GM23248 (cell line): ENCODE measurements around the gene HDAC7. TPM values are rescaled to one million over a fixed set of nuclear protein-coding genes. Genes with fewer than 3 reads are reported as not detected.

Experiments
- DNase-seq: peaks from one replicate; pipeline ENCODE4 v3.0.0-alpha.2; 2015
- H2AFZ ChIP-seq: fragments of 200-600 bp; sonication (generic); 2 replicates; pipeline ENCODE4 v1.6.1; 2016; ENCODE audit warnings: antibody characterized with exemption
- H3F3A ChIP-seq: fragments of 200-600 bp; sonication (generic); 2 replicates; pipeline ENCODE4 v1.6.1; 2016; ENCODE audit warnings: mild to moderate bottlenecking, antibody characterized with exemption, mixed run types; ENCODE audit not compliant: insufficient read depth
- H3K27ac ChIP-seq: fragments of 200-600 bp; sonication (generic); 2 replicates; pipeline ENCODE4 v1.5.1; 2016; ENCODE audit warnings: mild to moderate bottlenecking
- H3K27me3 ChIP-seq: fragments of 200-600 bp; sonication (generic); replicated peaks from 2 replicates; pipeline ENCODE4 v1.6.1; 2016; ENCODE audit warnings: mild to moderate bottlenecking; ENCODE audit not compliant: insufficient read depth
- H3K36me3 ChIP-seq: fragments of 200-600 bp; sonication (generic); 2 replicates; pipeline ENCODE4 v1.6.1; 2016; ENCODE audit warnings: low read depth, mild to moderate bottlenecking
- H3K4me1 ChIP-seq: fragments of 200-600 bp; sonication (generic); 2 replicates; pipeline ENCODE4 v1.6.1; 2016; ENCODE audit warnings: mild to moderate bottlenecking; ENCODE audit not compliant: insufficient read depth
- H3K4me2 ChIP-seq: fragments of 200-600 bp; sonication (generic); one replicate; pipeline ENCODE4 v1.6.1; 2016; ENCODE audit warnings: mild to moderate bottlenecking; ENCODE audit not compliant: unreplicated experiment
- H3K4me3 ChIP-seq: fragments of 200-600 bp; sonication (generic); 2 replicates; pipeline ENCODE4 v1.5.1; 2016; ENCODE audit warnings: mild to moderate bottlenecking
- H3K79me2 ChIP-seq: fragments of 200-600 bp; sonication (generic); 2 replicates; pipeline ENCODE4 v1.6.1; 2016; ENCODE audit warnings: mild to moderate bottlenecking; ENCODE audit not compliant: insufficient read depth
- H3K9ac ChIP-seq: fragments of 200-600 bp; sonication (generic); 2 replicates; pipeline ENCODE4 v1.6.1; 2016; ENCODE audit warnings: mild to moderate bottlenecking
- H3K9me2 ChIP-seq: fragments of 200-600 bp; sonication (generic); 2 replicates; pipeline ENCODE4 v1.6.1; 2016; ENCODE audit warnings: mixed run types, mild to moderate bottlenecking, moderate library complexity; ENCODE audit not compliant: insufficient read depth
- H3K9me3 ChIP-seq: fragments of 200-600 bp; sonication (generic); one replicate; pipeline ENCODE4 v1.6.1; 2017; ENCODE audit warnings: low read depth
- H4K20me1 ChIP-seq: fragments of 200-600 bp; sonication (generic); 2 replicates; pipeline ENCODE4 v1.6.0; 2016; ENCODE audit not compliant: insufficient read depth
- EZH2 ChIP-seq: fragments of 200-600 bp; sonication (generic); IDR thresholded peaks from 2 replicates; pipeline ENCODE4 v1.6.1; 2018; ENCODE audit warnings: antibody characterized with exemption, mild to moderate bottlenecking; ENCODE audit not compliant: insufficient read depth, poor library complexity, severe bottlenecking
- EZH2phosphoT487 ChIP-seq: fragments of 200-600 bp; sonication (generic); IDR thresholded peaks from 2 replicates; pipeline ENCODE4 v1.6.1; 2018; ENCODE audit warnings: antibody characterized with exemption, moderate library complexity, mild to moderate bottlenecking, low read depth; ENCODE audit not compliant: insufficient read depth
- whole genome bisulfite sequencing, 2 experiments: methylation state at CpG; one replicate each; pipeline ENCODE4 v1.1.6; 2015 to 2017; ENCODE audit warnings: low lambda C conversion rate in 2 of 2, low coverage in 1 of 2; ENCODE audit errors: missing lambda C conversion rate in 2 of 2; 5-methylcytosine and 5-hydroxymethylcytosine counted together
- in situ Hi-C: fragments of 300-500 bp; cut with MboI; formaldehyde crosslinking; loops from 2 replicates; pipeline ENCODE4 v1.15.0; 2020
- polyA plus RNA-seq: library from polyadenylated mRNA; unstranded; fragments of >200 nt; fragmentation: Nextera tagmentation; extraction: Ambion mirVana; gene quantifications from 2 replicates; pipeline ENCODE4 v1.2.1, GENCODE V29; 2016
- total RNA-seq: library from RNA; depleted of rRNA; stranded (reverse); fragments of >200 nt; shearing (Covaris generic); gene quantifications from 2 replicates; pipeline ENCODE4 v1.2.3, GENCODE V29; 2014

HDAC7 gene
- total and polyA plus RNA-seq, 2 experiments from 2014 or later: 46.2 to 62.9 TPM

DNA sequence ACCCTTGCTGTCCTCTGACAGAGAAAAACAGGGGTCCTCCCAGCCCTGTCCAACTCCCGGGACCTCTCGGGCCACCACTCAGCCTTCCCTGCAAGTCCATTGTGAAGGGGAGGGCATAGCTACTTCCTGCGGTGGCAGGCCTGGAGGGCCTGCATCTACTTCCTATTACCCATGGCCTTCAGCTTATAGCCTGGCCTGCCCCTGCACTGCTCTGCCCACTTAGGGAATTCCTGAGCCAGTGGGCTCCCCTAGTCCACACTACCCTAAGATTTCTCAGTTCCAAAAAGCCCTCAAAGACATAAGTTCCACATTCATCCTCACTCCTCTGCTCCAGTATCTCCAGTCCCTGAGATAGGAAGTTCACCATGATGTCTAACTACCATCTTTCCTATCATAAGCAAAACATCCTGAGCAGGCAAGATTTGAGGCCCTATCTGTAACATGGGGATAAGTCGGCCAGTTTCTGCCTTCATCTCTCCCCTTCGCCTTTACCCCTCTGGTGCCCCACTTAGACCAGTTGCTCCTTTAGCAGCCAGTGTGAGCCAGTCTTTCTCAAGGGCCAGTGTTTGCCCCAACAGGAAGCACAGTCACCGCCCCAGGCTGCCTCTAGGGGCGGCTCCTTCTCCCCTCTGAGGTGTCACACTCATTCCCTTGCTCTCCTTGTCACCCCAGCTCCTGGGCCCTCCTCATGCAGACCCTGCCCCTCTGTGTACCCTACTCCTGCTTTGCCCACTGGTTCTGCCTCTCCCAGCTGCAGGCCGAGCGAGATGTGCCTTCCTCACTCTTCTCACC is 10.9 kb downstream of the HDAC7 start:
- no peaks in the 10 kb centered on the region for H3K9me3 ChIP-seq
- H3K4me3 ChIP-seq: no peak overlapping the region; the same call in 1 of the 2 replicates
- in situ Hi-C loops: no loop called here
- 60% methylated on average over 9 of the region's 9 CpGs for WGBS, 2 experiments
- peak overlapping the region; percentile 85 for H3K9ac ChIP-seq
- H3K4me1 ChIP-seq: peaks cover 76% of the 10 kb centered on the region
- H3K79me2 ChIP-seq: peaks cover 94% of the 10 kb centered on the region
- H3K27ac ChIP-seq: peak overlapping the region; percentile 99
- H3K36me3 ChIP-seq: peaks cover 3% of the 10 kb centered on the region; the same call in 1 of the 2 replicates
- H4K20me1 ChIP-seq: peaks cover 6% of the 10 kb centered on the region; the same call in 1 of the 2 replicates
- H3K4me2 ChIP-seq: peak overlapping the region; percentile 51
- TF ChIP-seq EZH2phosphoT487: no peak
- no peaks in the 10 kb centered on the region for H3K9me2 ChIP-seq
- DNase-seq: peak; percentile 80
- H2AFZ ChIP-seq: no peak overlapping the region
- no peaks in the 10 kb centered on the region for H3K27me3 ChIP-seq
- peaks cover 53% of the 10 kb centered on the region for H3F3A ChIP-seq

DNA sequence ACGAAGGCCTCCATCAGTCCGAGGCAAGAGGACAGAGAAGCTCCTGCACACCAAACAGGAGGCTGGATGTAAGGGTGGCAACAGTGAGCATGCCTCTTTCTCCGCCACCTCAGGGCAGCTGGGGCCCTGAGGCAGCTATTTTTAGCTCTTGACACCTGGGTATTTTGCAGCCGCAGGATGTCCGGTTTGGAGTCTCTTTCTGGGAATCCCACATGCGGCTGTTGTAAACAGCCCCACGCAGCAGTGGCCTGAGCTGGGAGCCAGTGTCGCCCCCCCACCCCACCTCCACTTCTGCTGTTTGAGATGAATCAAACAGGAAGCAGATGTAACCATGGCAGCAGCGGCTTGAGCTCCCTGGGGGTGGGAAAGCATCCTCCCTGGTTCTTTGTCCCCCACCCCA is 11.7 kb downstream of the HDAC7 start:
- DNase-seq: peak; percentile 59
- Histone ChIP-seq H2AFZ (no peak overlapping the region), H3K4me2 (peak overlapping the region; percentile 51), H4K20me1 (peaks cover 6% of the 10 kb centered on the region; the same call in 1 of the 2 replicates), H3F3A (peaks cover 46% of the 10 kb centered on the region), H3K27me3 (no peaks in the 10 kb centered on the region), H3K36me3 (peaks cover 7% of the 10 kb centered on the region; the same call in 1 of the 2 replicates), H3K27ac (peak overlapping the region; percentile 99), H3K9me3 (no peaks in the 10 kb centered on the region), H3K9me2 (no peaks in the 10 kb centered on the region), H3K4me3 (no peak overlapping the region; the same call in 1 of the 2 replicates), H3K4me1 (peaks cover 69% of the 10 kb centered on the region), H3K79me2 (peaks cover 94% of the 10 kb centered on the region), H3K9ac (peak overlapping the region; percentile 85)
- in situ Hi-C loops: no loop called here
- TF ChIP-seq EZH2: no peak
- TF ChIP-seq EZH2phosphoT487: no peak
- 20% methylated on average over 9 of the region's 9 CpGs for WGBS, 2 experiments

DNA sequence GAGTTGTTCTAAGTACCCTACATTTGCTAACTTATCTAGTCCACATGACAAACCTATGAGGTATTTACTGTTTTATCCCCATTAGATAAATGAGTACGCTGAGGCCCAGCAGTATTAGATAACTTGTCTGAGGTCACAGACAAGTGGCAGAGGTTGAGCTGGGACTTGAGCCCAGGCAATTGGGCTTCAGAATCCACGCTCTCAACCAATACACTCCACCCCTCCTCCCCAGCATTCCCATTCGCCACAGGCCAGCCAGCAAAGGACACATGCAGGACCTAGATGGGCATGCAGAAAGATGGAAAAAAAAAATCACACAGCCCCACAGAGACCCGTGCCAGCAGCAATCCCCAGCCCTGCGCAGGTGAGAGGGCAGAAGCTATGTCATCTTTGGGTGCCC is 12.4 kb downstream of the HDAC7 start:
- H3K27me3 ChIP-seq: no peaks in the 10 kb centered on the region
- TF ChIP-seq EZH2phosphoT487 (no peak), EZH2 (no peak)
- peaks cover 100% of the 10 kb centered on the region for H3K79me2 ChIP-seq
- H4K20me1 ChIP-seq: peaks cover 6% of the 10 kb centered on the region; the same call in 1 of the 2 replicates
- no peaks in the 10 kb centered on the region for H3K9me2 ChIP-seq
- peaks cover 7% of the 10 kb centered on the region; the same call in 1 of the 2 replicates for H3K36me3 ChIP-seq
- H3K4me3 ChIP-seq: no peak overlapping the region
- H3K9me3 ChIP-seq: no peaks in the 10 kb centered on the region
- H3K4me2 ChIP-seq: peak overlapping the region; percentile 51
- peak; percentile 26 for DNase-seq
- H3K27ac ChIP-seq: peak overlapping the region; percentile 99
- H2AFZ ChIP-seq: no peak overlapping the region
- H3K9ac ChIP-seq: peak overlapping the region; percentile 85
- H3K4me1 ChIP-seq: peaks cover 66% of the 10 kb centered on the region
- WGBS, 2 experiments: 33 to 38% methylated on average over 5 of the region's 5 CpGs
- in situ Hi-C loops: no loop called here
- peaks cover 42% of the 10 kb centered on the region for H3F3A ChIP-seq

DNA sequence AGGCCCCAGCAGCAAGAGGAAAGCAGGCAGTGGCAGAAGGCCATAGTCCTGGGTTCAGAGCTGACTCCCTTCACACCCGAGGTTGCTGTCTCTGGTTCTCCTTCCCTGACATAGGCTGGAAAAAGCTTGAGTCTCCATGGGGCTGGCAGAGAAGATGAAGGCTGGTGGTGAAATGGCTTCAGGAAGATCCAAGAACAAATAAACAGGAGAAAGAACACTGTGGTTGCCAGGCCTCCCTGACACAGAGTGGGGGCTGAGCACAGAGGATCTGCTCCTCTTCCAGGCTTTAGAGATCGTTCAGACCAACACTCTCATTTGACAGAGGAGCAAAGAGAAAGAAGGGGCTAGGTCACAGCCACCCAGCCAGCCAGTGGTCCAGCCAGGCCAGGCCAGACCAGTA is 14.3 kb downstream of the HDAC7 start:
- Histone ChIP-seq H4K20me1 (peaks cover 17% of the 10 kb centered on the region; the same call in 1 of the 2 replicates), H3K9me3 (no peaks in the 10 kb centered on the region), H3K27ac (peak overlapping the region; percentile 51), H3K79me2 (peaks cover 100% of the 10 kb centered on the region), H3K4me2 (no peak overlapping the region), H2AFZ (no peak overlapping the region), H3K4me3 (no peak overlapping the region), H3K27me3 (no peaks in the 10 kb centered on the region), H3K4me1 (peaks cover 59% of the 10 kb centered on the region), H3K36me3 (peaks cover 7% of the 10 kb centered on the region; the same call in 1 of the 2 replicates), H3F3A (peaks cover 23% of the 10 kb centered on the region), H3K9me2 (no peaks in the 10 kb centered on the region), H3K9ac (peak overlapping the region; percentile 41)
- DNase-seq: peak; percentile 24
- TF ChIP-seq EZH2phosphoT487: no peak
- no peak for TF ChIP-seq EZH2
- in situ Hi-C loops: no loop called here
- 13 to 16% methylated on average over 2 of the region's 2 CpGs for WGBS, 2 experiments
